Measurements from ENCODE around the gene TIMM13.

GRCh38 chr19:2413159-2413558 is 14.2 kb downstream of the TIMM13 start:
- no peak for TF ChIP-seq ZNF785 (CRISPR knock-in tag; IDR thresholded peaks at IDR 0.05)
- TF ChIP-seq, protein P1, sequence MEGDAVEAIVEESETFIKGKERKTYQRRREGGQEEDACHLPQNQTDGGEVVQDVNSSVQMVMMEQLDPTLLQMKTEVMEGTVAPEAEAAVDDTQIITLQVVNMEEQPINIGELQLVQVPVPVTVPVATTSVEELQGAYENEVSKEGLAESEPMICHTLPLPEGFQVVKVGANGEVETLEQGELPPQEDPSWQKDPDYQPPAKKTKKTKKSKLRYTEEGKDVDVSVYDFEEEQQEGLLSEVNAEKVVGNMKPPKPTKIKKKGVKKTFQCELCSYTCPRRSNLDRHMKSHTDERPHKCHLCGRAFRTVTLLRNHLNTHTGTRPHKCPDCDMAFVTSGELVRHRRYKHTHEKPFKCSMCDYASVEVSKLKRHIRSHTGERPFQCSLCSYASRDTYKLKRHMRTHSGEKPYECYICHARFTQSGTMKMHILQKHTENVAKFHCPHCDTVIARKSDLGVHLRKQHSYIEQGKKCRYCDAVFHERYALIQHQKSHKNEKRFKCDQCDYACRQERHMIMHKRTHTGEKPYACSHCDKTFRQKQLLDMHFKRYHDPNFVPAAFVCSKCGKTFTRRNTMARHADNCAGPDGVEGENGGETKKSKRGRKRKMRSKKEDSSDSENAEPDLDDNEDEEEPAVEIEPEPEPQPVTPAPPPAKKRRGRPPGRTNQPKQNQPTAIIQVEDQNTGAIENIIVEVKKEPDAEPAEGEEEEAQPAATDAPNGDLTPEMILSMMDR (IDR thresholded peaks at IDR 0.05 in 2 of 3, conservative IDR thresholded peaks at IDR 0.05 in 1 of 3; ENCODE audit: insufficient read depth in 2 of 3, low read depth in 1 of 3, low read length in 3 of 3), result no peak
- TF ChIP-seq, protein P2, sequence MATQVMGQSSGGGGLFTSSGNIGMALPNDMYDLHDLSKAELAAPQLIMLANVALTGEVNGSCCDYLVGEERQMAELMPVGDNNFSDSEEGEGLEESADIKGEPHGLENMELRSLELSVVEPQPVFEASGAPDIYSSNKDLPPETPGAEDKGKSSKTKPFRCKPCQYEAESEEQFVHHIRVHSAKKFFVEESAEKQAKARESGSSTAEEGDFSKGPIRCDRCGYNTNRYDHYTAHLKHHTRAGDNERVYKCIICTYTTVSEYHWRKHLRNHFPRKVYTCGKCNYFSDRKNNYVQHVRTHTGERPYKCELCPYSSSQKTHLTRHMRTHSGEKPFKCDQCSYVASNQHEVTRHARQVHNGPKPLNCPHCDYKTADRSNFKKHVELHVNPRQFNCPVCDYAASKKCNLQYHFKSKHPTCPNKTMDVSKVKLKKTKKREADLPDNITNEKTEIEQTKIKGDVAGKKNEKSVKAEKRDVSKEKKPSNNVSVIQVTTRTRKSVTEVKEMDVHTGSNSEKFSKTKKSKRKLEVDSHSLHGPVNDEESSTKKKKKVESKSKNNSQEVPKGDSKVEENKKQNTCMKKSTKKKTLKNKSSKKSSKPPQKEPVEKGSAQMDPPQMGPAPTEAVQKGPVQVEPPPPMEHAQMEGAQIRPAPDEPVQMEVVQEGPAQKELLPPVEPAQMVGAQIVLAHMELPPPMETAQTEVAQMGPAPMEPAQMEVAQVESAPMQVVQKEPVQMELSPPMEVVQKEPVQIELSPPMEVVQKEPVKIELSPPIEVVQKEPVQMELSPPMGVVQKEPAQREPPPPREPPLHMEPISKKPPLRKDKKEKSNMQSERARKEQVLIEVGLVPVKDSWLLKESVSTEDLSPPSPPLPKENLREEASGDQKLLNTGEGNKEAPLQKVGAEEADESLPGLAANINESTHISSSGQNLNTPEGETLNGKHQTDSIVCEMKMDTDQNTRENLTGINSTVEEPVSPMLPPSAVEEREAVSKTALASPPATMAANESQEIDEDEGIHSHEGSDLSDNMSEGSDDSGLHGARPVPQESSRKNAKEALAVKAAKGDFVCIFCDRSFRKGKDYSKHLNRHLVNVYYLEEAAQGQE (IDR thresholded peaks at IDR 0.05; ENCODE audit: borderline replicate concordance), result no peak
- TF ChIP-seq, protein P2 (CRISPR knock-in tag; IDR thresholded peaks at IDR 0.05; ENCODE audit: low read depth), result no peak
- no peak for TF ChIP-seq ZNF232 (CRISPR knock-in tag; IDR thresholded peaks at IDR 0.05)
- no peak for TF ChIP-seq CCNT2 (IDR thresholded peaks at IDR 0.05; ENCODE audit: borderline replicate concordance, extremely low read depth, insufficient read length, low read depth, low read length)
- TF ChIP-seq NFATC3 (IDR thresholded peaks at IDR 0.05), result no peak
- TF ChIP-seq ZNF707 (CRISPR knock-in tag; conservative IDR thresholded peaks at IDR 0.05), result no peak
- TF ChIP-seq TSC22D4 (tag; IDR thresholded peaks at IDR 0.05), result no peak
- no peak for TF ChIP-seq CREB1 (IDR thresholded peaks at IDR 0.05)
- no peak for TF ChIP-seq CREB1 (CRISPR knock-in tag; IDR thresholded peaks at IDR 0.05)
- no peak for TF ChIP-seq PREB (CRISPR knock-in tag; IDR thresholded peaks at IDR 0.05)

Measured in K562 (cell line).